PC-9 (cell line): ENCODE results near the gene KCNQ1OT1. TPM values are rescaled to one million over a fixed set of nuclear protein-coding genes. Genes with fewer than 3 reads are reported as not detected.

Source experiments
- BruUV-seq: library from RNA; stranded (reverse); fragments of 400-500 nt; replicated peaks from 2 replicates; lab custom pipeline; 2021; lab: Mats Ljungman, UMichigan
- CTCF ChIA-PET: fragments of 300-600 bp; sonication (Branson Sonifier 250); formaldehyde crosslinking; loops from one replicate; lab custom pipeline; 2022; ENCODE audit warnings: antibody characterized with exemption; lab: Charles Lee
- POLR2A ChIA-PET: fragments of 300-600 bp; sonication (Branson Sonifier 250); formaldehyde crosslinking; loops from one replicate; lab custom pipeline; 2022; ENCODE audit warnings: antibody characterized with exemption; ENCODE audit not compliant: unreplicated experiment; lab: Charles Lee
- DNase-seq, 2 experiments: peaks; one replicate each; pipeline versions ENCODE4 v3.0.0 to v3.0.0-alpha.2; 2015 to 2022; ENCODE audit warnings: mixed read lengths in 1 of 2
- H2AFZ ChIP-seq: fragments of 200-600 bp; sonication (generic); 2 replicates; pipeline ENCODE4 v1.8.1; 2017; ENCODE audit warnings: antibody characterized with exemption
- H3F3A ChIP-seq: fragments of 200-600 bp; sonication (generic); 2 replicates; pipeline ENCODE4 v1.8.1; 2017; ENCODE audit warnings: antibody characterized with exemption, mild to moderate bottlenecking, low read depth; ENCODE audit not compliant: insufficient read depth
- H3K27ac ChIP-seq: fragments of 200-600 bp; sonication (generic); 2 replicates; pipeline ENCODE4 v1.6.1; 2016; ENCODE audit warnings: mixed run types
- H3K27me3 ChIP-seq: fragments of 200-600 bp; sonication (generic); 2 replicates; pipeline ENCODE4 v1.6.1; 2016; ENCODE audit warnings: low read depth, mixed run types; ENCODE audit not compliant: insufficient read depth
- H3K36me3 ChIP-seq: fragments of 200-600 bp; sonication (generic); 2 replicates; pipeline ENCODE4 v1.6.1; 2016; ENCODE audit warnings: low read depth, mixed run types
- H3K4me1 ChIP-seq: fragments of 200-600 bp; sonication (generic); replicated peaks from 2 replicates; pipeline ENCODE4 v1.6.1; 2016; ENCODE audit warnings: mixed run types; ENCODE audit not compliant: insufficient read depth
- H3K4me2 ChIP-seq: fragments of 200-600 bp; sonication (generic); 2 replicates; pipeline ENCODE4 v1.6.1; 2017; ENCODE audit warnings: mixed run types
- H3K4me3 ChIP-seq: fragments of 200-600 bp; sonication (generic); 2 replicates; pipeline ENCODE4 v1.6.1; 2016; ENCODE audit warnings: mixed run types
- H3K79me2 ChIP-seq: fragments of 200-600 bp; sonication (generic); 2 replicates; pipeline ENCODE4 v1.6.1; 2017; ENCODE audit warnings: low read depth, mixed run types
- H3K9me2 ChIP-seq: fragments of 200-600 bp; sonication (generic); 2 replicates; pipeline ENCODE4 v1.8.1; 2017; ENCODE audit warnings: mild to moderate bottlenecking; ENCODE audit not compliant: insufficient read depth
- H3K9me3 ChIP-seq: fragments of 200-600 bp; sonication (generic); 2 replicates; pipeline ENCODE4 v1.8.1; 2016; ENCODE audit warnings: low read depth; ENCODE audit not compliant: insufficient read depth
- H4K20me1 ChIP-seq: fragments of 200-600 bp; sonication (generic); 2 replicates; pipeline ENCODE4 v1.8.1; 2017; ENCODE audit not compliant: insufficient read depth
- EZH2 ChIP-seq: fragments of 200-600 bp; sonication (generic); IDR thresholded peaks from 2 replicates; pipeline ENCODE4 v1.8.0; 2017; ENCODE audit warnings: antibody characterized with exemption, low read depth
- intact Hi-C: fragments of 100-400 bp; cut with micrococcal nuclease; formaldehyde crosslinking; loops from one replicate; pipeline ENCODE4 v1.10.0; 2022; ENCODE audit not compliant: unreplicated experiment
- total RNA-seq: library from RNA; stranded (reverse); gene quantifications from 2 replicates; pipeline ENCODE4 v1.2.3, GENCODE V29; 2021
- TF ChIP-seq, protein P1 (sequence below): fragments of 200-600 bp; sonication (generic); conservative IDR thresholded peaks from 2 replicates; pipeline ENCODE4 v1.6.1; 2017; ENCODE audit warnings: mixed run types, antibody characterized with exemption, mild to moderate bottlenecking, moderate library complexity

Gene KCNQ1OT1
- total RNA-seq, 1 experiment from 2014 or later: 3.4 TPM

DNA sequence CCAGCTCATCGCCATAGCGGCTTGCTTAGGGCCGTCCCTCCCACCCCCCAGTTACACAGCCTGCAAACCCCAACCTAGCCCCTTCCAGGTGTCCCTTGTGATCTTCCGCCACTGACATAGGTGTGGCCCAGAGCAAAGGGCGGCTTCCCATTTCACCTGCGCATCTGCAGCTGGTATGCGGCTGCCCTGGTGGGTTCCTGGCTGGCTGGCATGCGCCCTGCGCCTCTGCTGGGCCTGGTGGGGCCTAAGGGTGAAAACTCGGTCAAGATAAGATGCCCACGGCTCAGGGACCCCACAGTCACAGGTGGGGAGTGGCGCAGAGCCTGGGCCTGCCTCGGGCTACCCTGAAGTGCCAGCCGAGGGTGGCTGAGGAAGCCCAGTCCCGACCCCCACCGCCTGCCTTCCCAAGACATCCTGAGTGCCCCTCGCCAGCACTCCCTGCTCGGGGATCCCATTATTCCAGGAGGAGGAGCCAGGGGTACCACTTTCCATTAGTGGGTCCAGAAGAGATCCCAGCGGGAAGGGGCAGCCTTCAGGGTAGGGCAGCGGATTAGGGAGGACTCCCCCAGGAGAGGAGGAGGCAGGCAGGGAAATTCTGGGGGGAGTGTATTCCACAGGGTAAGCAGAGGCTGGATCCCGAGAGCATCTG lies 36.9 kb upstream of the KCNQ1OT1 start:
- Histone ChIP-seq H3K36me3 (no peaks in the 10 kb centered on the region), H3K9me2 (no peaks in the 10 kb centered on the region), H2AFZ (no peak overlapping the region), H3K4me1 (peaks cover 12% of the 10 kb centered on the region), H3K4me2 (no peak overlapping the region), H3K27ac (no peak overlapping the region), H3K79me2 (no peaks in the 10 kb centered on the region), H3K27me3 (no peaks in the 10 kb centered on the region), H3K4me3 (no peak overlapping the region), H3K9me3 (no peaks in the 10 kb centered on the region), H4K20me1 (no peaks in the 10 kb centered on the region), H3F3A (0 out of 2 replicates have a peak, but pooled peaks cover 5% of the 10 kb centered on the region)
- TF ChIP-seq, protein P1, sequence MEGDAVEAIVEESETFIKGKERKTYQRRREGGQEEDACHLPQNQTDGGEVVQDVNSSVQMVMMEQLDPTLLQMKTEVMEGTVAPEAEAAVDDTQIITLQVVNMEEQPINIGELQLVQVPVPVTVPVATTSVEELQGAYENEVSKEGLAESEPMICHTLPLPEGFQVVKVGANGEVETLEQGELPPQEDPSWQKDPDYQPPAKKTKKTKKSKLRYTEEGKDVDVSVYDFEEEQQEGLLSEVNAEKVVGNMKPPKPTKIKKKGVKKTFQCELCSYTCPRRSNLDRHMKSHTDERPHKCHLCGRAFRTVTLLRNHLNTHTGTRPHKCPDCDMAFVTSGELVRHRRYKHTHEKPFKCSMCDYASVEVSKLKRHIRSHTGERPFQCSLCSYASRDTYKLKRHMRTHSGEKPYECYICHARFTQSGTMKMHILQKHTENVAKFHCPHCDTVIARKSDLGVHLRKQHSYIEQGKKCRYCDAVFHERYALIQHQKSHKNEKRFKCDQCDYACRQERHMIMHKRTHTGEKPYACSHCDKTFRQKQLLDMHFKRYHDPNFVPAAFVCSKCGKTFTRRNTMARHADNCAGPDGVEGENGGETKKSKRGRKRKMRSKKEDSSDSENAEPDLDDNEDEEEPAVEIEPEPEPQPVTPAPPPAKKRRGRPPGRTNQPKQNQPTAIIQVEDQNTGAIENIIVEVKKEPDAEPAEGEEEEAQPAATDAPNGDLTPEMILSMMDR: no peak
- TF ChIP-seq EZH2: no peak
- ChIA-PET POLR2A (no interaction called here), CTCF (no interaction called here)
- DNase-seq: no peak
- BruUV-seq: no TSS peak
- intact Hi-C loops: no loop called here

- intact Hi-C loops: no loop called here
- Histone ChIP-seq H3K4me2 (no peak overlapping the region), H2AFZ (no peak overlapping the region), H3K9me2 (no peaks in the 10 kb centered on the region), H3K79me2 (no peaks in the 10 kb centered on the region), H3K4me3 (no peak overlapping the region), H3K27ac (no peak overlapping the region), H3K9me3 (no peaks in the 10 kb centered on the region), H3K27me3 (no peaks in the 10 kb centered on the region), H3K4me1 (no peaks in the 10 kb centered on the region), H4K20me1 (no peaks in the 10 kb centered on the region), H3K36me3 (no peaks in the 10 kb centered on the region), H3F3A (no peaks in the 10 kb centered on the region)
- no TSS peak for BruUV-seq
- DNase-seq: no peak
- POLR2A ChIA-PET: no interaction called here
- CTCF ChIA-PET: no interaction called here
- no peak for TF ChIP-seq EZH2
Measured at GRCh38 chr11:2735053-2735589, 35.3 kb upstream of the KCNQ1OT1 start.

DNA sequence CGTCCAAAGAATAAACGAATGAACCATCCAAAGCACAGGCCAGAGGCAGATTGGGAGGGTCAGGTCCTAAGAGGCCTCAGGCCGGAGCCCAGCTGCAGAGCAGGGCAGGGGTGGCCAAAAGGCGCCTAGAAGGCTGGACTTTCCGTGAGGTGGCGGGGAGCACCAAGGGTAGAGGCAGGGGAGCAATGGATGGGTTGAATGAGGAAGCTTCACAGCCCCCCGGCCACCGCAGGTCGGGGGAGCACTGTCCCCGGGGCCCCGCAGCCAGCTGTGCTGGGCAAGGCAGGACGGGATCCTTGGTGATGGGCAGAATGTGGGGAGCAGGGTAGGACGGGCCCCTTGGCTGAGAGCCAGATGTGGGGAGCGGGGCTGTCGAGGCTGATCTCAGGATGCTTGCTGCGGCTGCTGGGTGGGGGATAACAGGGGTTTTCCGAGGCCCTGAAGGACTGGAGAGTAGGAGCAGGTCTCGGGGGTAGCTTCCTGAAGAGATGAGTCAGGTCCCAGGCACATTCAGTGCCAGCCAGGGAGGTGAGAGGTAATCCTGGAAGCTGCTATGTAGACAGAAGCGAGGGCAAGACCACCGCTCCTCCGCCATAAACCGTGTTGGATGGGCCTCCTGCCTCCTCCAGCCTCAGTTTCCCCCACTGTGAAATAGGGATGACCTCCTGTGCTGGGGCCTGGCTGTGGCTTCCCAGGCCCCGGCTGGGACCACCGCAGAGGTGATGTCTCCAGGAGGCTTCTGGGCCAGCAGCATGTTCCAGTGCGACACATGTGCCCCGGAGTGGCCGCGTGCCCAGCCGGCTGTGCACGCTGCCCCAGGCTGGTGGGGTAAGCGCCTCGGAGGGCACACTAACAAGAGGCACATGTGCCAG lies 34.6 kb upstream of the KCNQ1OT1 start:
- no peaks in the 10 kb centered on the region for H3K79me2 ChIP-seq
- no TSS peak for BruUV-seq

More for the DNA sequence above, 34.6 kb upstream of the KCNQ1OT1 start:
- CTCF ChIA-PET: no interaction called here
- Histone ChIP-seq H4K20me1 (no peaks in the 10 kb centered on the region), H3K4me1 (no peaks in the 10 kb centered on the region), H3K27ac (no peak overlapping the region), H3K9me3 (no peaks in the 10 kb centered on the region), H3K4me3 (no peak overlapping the region), H3K9me2 (no peaks in the 10 kb centered on the region), H3K27me3 (no peaks in the 10 kb centered on the region), H2AFZ (no peak overlapping the region), H3F3A (no peaks in the 10 kb centered on the region), H3K36me3 (no peaks in the 10 kb centered on the region), H3K4me2 (no peak overlapping the region)
- no peak for TF ChIP-seq EZH2
- TF ChIP-seq, protein P1: no peak
- no peak for DNase-seq
- POLR2A ChIA-PET: no interaction called here
- intact Hi-C loops: no loop called here
